ENCODE data around the gene EMX2. TPM values are rescaled to one million over a fixed set of nuclear protein-coding genes. Genes with fewer than 3 reads are reported as not detected.

The EMX2 gene
- total and polyA plus RNA-seq, 8 donors = 0.06 to 0.27 (median 0.09) TPM; not detected in 4

DNA sequence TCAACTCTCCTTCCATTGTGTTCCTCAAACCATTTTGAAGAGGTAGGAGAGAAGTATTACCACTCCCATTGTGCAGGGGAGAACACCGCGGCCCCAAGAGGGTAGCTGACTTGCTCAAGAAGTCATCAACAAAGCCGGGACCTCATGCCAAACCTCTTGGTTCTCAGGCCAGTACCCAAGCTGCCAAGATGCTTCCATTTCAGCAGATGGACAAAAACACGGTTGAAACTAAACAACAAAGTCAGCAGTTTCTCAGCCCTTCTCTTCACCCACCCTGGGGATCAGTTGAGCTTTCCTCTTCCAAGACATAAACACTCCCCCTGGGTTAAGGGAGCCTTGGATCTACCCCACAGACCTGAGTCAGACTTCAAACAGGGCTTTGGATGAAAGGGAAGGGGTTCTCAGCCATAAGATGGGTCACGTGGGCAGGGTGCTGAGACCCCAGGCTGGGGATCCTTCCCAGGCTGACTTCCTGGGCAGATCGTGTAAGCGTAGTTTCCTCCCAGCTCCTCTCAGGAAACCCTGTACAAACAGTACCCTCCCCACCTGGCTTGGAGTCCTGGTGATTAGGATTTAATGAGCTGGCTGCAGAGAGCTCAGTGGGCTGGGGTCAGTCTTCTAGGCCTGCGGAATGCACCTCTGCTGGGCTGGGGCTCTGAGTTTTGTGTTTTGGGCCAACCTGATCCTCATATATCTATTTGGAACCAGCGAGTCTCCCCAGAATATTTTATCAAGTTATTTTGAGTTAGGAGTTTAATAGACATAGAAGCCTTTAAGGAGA lies 27.3 kb downstream of the EMX2 start:
- Histone ChIP-seq H3K4me1 (no peaks in the 10 kb centered on the region), H3K27me3 (no peaks in the 10 kb centered on the region), H3K27ac (no peak overlapping the region), H3K9me3 (no peaks in the 10 kb centered on the region), H3K36me3 (no peaks in the 10 kb centered on the region), H3K4me3 (no peak overlapping the region)
- no peak for FAIRE-seq
- 47 to 51% methylated on average over 9 of the region's 9 CpGs for WGBS, 2 donors
- no peak for DNase-seq
- no peak for ATAC-seq
- TF ChIP-seq, protein P1, sequence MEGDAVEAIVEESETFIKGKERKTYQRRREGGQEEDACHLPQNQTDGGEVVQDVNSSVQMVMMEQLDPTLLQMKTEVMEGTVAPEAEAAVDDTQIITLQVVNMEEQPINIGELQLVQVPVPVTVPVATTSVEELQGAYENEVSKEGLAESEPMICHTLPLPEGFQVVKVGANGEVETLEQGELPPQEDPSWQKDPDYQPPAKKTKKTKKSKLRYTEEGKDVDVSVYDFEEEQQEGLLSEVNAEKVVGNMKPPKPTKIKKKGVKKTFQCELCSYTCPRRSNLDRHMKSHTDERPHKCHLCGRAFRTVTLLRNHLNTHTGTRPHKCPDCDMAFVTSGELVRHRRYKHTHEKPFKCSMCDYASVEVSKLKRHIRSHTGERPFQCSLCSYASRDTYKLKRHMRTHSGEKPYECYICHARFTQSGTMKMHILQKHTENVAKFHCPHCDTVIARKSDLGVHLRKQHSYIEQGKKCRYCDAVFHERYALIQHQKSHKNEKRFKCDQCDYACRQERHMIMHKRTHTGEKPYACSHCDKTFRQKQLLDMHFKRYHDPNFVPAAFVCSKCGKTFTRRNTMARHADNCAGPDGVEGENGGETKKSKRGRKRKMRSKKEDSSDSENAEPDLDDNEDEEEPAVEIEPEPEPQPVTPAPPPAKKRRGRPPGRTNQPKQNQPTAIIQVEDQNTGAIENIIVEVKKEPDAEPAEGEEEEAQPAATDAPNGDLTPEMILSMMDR (IDR thresholded peaks at IDR 0.05) = no peak
- intact Hi-C loops (cut with DNase I) = no loop called here

DNA sequence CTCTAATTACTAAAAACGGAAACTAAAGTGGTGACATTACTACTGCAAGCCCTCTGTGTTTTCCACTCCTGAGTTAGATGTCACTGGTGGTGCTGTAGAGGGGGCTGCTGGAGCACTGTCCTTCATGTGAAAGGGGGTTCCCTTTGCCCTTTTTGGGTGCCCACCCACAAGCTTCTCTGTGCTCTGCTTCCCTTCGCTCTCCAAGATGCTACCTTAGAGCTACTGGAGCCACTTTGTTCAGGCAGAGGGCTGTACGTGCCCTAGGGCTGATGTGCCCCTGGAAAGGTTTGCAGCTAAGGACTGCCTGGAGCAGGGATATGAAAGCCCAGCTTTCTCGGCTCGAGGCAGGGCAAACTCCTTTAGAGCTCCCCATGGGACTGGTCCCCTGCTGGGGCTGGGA lies 28.3 kb downstream of the EMX2 start:
- Histone ChIP-seq H3K9me3 (no peaks in the 10 kb centered on the region), H3K36me3 (no peaks in the 10 kb centered on the region), H3K27ac (no peak overlapping the region), H3K27me3 (no peaks in the 10 kb centered on the region), H3K4me3 (no peak overlapping the region), H3K4me1 (no peaks in the 10 kb centered on the region)
- no peak for FAIRE-seq
- TF ChIP-seq, protein P1 (IDR thresholded peaks at IDR 0.05) = no peak
- no peak for ATAC-seq
- intact Hi-C loops (cut with DNase I) = no loop called here
- DNase-seq = no peak
- 37 to 47% methylated on average over 4 of the region's 5 CpGs for WGBS, 2 donors

DNA sequence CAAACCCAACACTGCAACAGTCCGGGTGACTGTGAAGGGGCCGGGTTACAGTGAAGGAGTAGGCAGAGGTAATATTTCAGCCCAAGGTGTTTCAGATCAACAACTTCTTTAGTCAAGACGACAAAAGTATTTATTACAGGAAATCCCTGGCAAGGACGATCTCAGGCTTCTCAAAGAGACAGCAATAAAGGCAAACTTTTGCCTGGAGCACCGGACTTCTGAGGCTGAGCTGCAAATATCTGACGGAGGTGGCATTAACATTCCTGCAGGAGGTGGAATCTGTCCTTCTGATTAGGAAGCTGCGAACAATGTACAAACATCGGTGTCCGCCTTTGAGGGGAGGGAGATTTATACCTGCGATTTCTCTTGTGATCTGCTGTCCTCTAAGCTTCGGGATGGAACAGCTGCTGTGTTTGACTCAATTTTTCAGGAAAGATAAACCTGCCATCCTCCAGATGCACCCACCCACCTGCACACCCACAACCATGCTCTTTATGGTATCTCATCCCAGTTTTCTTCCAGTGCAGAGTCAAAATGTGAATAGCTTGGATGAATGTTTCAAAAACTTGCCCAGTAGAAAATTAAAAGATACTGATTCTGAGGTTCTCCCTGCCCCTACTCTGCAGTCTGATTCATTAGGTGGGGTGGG lies 32.1 kb downstream of the EMX2 start:
- no peak for FAIRE-seq
- Histone ChIP-seq H3K27ac (no peak overlapping the region), H3K9me3 (no peaks in the 10 kb centered on the region), H3K36me3 (no peaks in the 10 kb centered on the region), H3K4me3 (no peak overlapping the region), H3K4me1 (no peaks in the 10 kb centered on the region), H3K27me3 (no peaks in the 10 kb centered on the region)
- no peak for ATAC-seq
- 27 to 28% methylated on average over 11 of the region's 11 CpGs for WGBS, 2 donors
- TF ChIP-seq, protein P1 (IDR thresholded peaks at IDR 0.05) = no peak
- no peak for DNase-seq
- intact Hi-C loops (cut with DNase I) = no loop called here

DNA sequence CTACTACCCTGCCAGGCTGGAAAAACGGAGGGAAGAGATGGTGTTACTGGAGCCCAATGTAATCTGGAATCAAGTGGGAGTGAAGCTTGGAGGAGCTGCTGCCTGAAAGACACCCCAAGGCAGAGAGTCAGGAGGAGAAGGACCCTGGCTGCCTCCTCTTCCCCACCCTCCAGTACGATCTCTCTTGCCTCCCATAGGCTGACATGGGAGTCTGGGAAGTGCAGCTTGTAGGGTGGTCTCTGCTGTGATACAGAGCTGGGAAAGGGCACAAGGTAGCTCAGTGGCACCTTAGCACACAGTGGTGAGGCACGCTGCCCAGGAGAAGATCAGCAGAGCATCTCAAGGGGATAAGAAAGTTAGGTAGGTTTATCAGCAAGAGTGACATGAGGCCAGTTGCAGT lies 35.9 kb downstream of the EMX2 start:
- DNase-seq (no peak), ATAC-seq (no peak), FAIRE-seq (no peak)
- no peaks in the 10 kb centered on the region for H3K36me3 ChIP-seq
- intact Hi-C loops (cut with DNase I) = no loop called here
- TF ChIP-seq, protein P1 (IDR thresholded peaks at IDR 0.05) = no peak
- H3K27me3 ChIP-seq = no peaks in the 10 kb centered on the region
- no peak overlapping the region for H3K4me3 ChIP-seq
- no peaks in the 10 kb centered on the region for H3K9me3 ChIP-seq
- no peak overlapping the region for H3K27ac ChIP-seq
- WGBS, 2 donors = 65 to 76% methylated on average over 3 of the region's 3 CpGs
- H3K4me1 ChIP-seq = no peaks in the 10 kb centered on the region

Measured in pancreas (tissue), 10 donors.